Measurements from ENCODE around the gene TTC28. TPM values are rescaled to one million over a fixed set of nuclear protein-coding genes. Genes with fewer than 3 reads are reported as not detected.

Gene TTC28
- total and polyA plus RNA-seq, 10 of the 15 experiments (the other 5 are each of a cell fraction or from before 2014, with no cell fraction given), result 0.15 to 8.4 (median 1.4) TPM

DNA sequence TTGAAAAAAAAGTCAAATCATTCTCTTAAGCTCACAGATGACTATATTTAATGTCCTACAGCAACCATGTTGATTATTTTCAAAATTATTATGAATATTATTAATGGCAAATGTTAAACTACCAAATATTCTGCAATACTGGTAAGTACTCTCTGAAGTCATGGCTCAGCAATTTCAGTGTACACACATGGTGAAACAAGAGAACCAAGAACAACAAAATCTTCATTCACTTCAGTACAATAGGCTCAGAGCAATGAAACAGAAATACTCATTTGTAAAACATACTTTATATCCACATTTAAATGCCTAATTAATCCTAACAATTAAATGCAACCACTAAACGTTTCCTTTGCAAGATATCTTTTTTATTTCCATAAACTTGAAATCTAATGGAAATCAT lies 347.2 kb downstream of the TTC28 start:
- no peaks in the 10 kb centered on the region for H3K9me3 ChIP-seq (replicated peaks; ENCODE audit: control insufficient read depth, insufficient read depth, low read length)
- ChIA-PET CTCF (interaction anchor here (0.9 kb wide), 1 partner anchor 18 kb away, joined by 3 read pairs; no protein-coding TSS in a partner anchor), POLR2A (no interaction called here), SMC1A (ENCODE audit: uncharacterized antibody, unreplicated experiment) (no interaction called here), RAD21 (ENCODE audit: unreplicated experiment) (no interaction called here)
- no peak overlapping the region for H3K4me2 ChIP-seq (ENCODE audit: control insufficient read depth, insufficient read depth)
- DNase-seq (ENCODE audit: low read depth, low spot score) (no peak), ATAC-seq (no peak), FAIRE-seq (no peak)
- WGBS (ENCODE audit: insufficient coverage, insufficient replicate concordance, low lambda C conversion rate, missing lambda C conversion rate), result 0% methylated on average over 1 of the region's 1 CpG
- no peaks in the 10 kb centered on the region for H3K36me3 ChIP-seq (ENCODE audit: control insufficient read depth in 2 of 2, insufficient read depth in 2 of 2, low read length in 1 of 2)
- H3K9ac ChIP-seq (ENCODE audit: control insufficient read depth, insufficient read depth, low read length), result no peak overlapping the region
- H3K4me3 ChIP-seq, result no peak overlapping the region
- in situ Hi-C loops (cut with MboI), result no loop called here
- H2AFZ ChIP-seq (ENCODE audit: control insufficient read depth, low read depth, low read length), result no peak overlapping the region
- no peaks in the 10 kb centered on the region for H4K20me1 ChIP-seq (ENCODE audit: control insufficient read depth, insufficient read depth)
- no TSS peak for BruUV-seq (replicated peaks)
- no peaks in the 10 kb centered on the region for H3K27me3 ChIP-seq (replicated peaks in 1 of 2; ENCODE audit: control insufficient read depth in 2 of 2, insufficient read depth in 2 of 2, low read length in 1 of 2)
- TF ChIP-seq ZNF384 (IDR thresholded peaks at IDR 0.05; ENCODE audit: borderline replicate concordance, low read depth, low read length) (no peak), FOXK2 (IDR thresholded peaks at IDR 0.05) (no peak), FOXM1 (IDR thresholded peaks at IDR 0.05; ENCODE audit: low read depth, low read length) (no peak), MTA2 (IDR thresholded peaks at IDR 0.05; ENCODE audit: low read depth) (no peak), CBX3 (IDR thresholded peaks at IDR 0.05; ENCODE audit: borderline replicate concordance, low read depth) (no peak), CHD1 (IDR thresholded peaks at IDR 0.05; ENCODE audit: low read depth, low read length) (no peak)
- TF ChIP-seq, protein P1, sequence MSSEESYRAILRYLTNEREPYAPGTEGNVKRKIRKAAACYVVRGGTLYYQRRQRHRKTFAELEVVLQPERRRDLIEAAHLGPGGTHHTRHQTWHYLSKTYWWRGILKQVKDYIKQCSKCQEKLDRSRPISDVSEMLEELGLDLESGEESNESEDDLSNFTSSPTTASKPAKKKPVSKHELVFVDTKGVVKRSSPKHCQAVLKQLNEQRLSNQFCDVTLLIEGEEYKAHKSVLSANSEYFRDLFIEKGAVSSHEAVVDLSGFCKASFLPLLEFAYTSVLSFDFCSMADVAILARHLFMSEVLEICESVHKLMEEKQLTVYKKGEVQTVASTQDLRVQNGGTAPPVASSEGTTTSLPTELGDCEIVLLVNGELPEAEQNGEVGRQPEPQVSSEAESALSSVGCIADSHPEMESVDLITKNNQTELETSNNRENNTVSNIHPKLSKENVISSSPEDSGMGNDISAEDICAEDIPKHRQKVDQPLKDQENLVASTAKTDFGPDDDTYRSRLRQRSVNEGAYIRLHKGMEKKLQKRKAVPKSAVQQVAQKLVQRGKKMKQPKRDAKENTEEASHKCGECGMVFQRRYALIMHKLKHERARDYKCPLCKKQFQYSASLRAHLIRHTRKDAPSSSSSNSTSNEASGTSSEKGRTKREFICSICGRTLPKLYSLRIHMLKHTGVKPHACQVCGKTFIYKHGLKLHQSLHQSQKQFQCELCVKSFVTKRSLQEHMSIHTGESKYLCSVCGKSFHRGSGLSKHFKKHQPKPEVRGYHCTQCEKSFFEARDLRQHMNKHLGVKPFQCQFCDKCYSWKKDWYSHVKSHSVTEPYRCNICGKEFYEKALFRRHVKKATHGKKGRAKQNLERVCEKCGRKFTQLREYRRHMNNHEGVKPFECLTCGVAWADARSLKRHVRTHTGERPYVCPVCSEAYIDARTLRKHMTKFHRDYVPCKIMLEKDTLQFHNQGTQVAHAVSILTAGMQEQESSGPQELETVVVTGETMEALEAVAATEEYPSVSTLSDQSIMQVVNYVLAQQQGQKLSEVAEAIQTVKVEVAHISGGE (CRISPR knock-in tag; IDR thresholded peaks at IDR 0.05), result no peak
- H3K27ac ChIP-seq (ENCODE audit: control insufficient read depth, insufficient read depth), result no peak overlapping the region
- intact Hi-C loops (cut with micrococcal nuclease; ENCODE audit: unreplicated experiment), result no loop called here
- no peaks in the 10 kb centered on the region for H3K79me2 ChIP-seq (ENCODE audit: control insufficient read depth, insufficient read depth, low read length)
- no peaks in the 10 kb centered on the region for H3K4me1 ChIP-seq (ENCODE audit: control insufficient read depth, insufficient read depth, low read length)

Measured in GM12878 (cell line).